K562 (cell line): ENCODE data around the gene SPATA2. TPM values are rescaled to one million over a fixed set of nuclear protein-coding genes. Genes with fewer than 3 reads are reported as not detected.

Source experiments
- BACH1 ChIP-seq: fragments of 200-800 bp; sonication (Bioruptor generic); IDR thresholded peaks from 2 replicates; pipeline ENCODE4 v1.6.1; 2016; ENCODE audit warnings: missing genetic modification characterization, missing compliant biosample characterization
- CBX8 ChIP-seq: fragments of 200-600 bp; sonication (generic); IDR thresholded peaks from 2 replicates; pipeline ENCODE4 v1.6.1; 2012; ENCODE audit warnings: borderline replicate concordance, mixed run types, low read depth, mild to moderate bottlenecking, moderate library complexity, mixed read lengths, low read length, control low read depth, inconsistent platforms; ENCODE audit not compliant: poor library complexity, severe bottlenecking; ENCODE audit errors: extremely low read depth
- CEBPB ChIP-seq: fragments of 450-650 bp; IDR thresholded peaks from 2 replicates; pipeline ENCODE4 v1.6.1; 2016; ENCODE audit warnings: missing genetic modification characterization, missing compliant biosample characterization
- CXXC5 ChIP-seq: fragments of 250-450 bp; sonication (Bioruptor Pico); IDR thresholded peaks from 2 replicates; pipeline ENCODE4 v1.8.0; 2022; ENCODE audit warnings: inconsistent platforms, mild to moderate bottlenecking, moderate library complexity
- ETV1 ChIP-seq: fragments of 450-650 bp; conservative IDR thresholded peaks from 2 replicates; pipeline ENCODE4 v1.6.1; 2016; ENCODE audit warnings: missing genetic modification characterization, control low read depth, low read depth, missing compliant biosample characterization
- HMG20A ChIP-seq: fragments of 450-650 bp; formaldehyde crosslinking; conservative IDR thresholded peaks from 2 replicates; pipeline ENCODE4 v1.4.0; 2020; ENCODE audit warnings: mild to moderate bottlenecking, mixed read lengths
- HNRNPK ChIP-seq: fragments of 200-400 bp; formaldehyde crosslinking; IDR thresholded peaks from one replicate; pipeline ENCODE4 v1.6.1; 2018; ENCODE audit warnings: mild to moderate bottlenecking, low read depth, low read length; ENCODE audit not compliant: poor library complexity, severe bottlenecking
- KDM2B ChIP-seq: fragments of 250-450 bp; sonication (Bioruptor Pico); IDR thresholded peaks from 2 replicates; pipeline ENCODE4 v1.8.0; 2021; ENCODE audit warnings: mild to moderate bottlenecking, moderate library complexity
- SREBF1 ChIP-seq: fragments of 150-350 bp; IDR thresholded peaks from 2 replicates; pipeline ENCODE4 v1.6.1; 2014; ENCODE audit warnings: antibody characterized with exemption, low read depth, low read length, borderline replicate concordance
- SRSF7 ChIP-seq: fragments of 200-400 bp; formaldehyde crosslinking; optimal IDR thresholded peaks from 2 replicates; pipeline ENCODE3; 2017; ENCODE audit warnings: mild to moderate bottlenecking, low read depth, low read length
- TAF1 ChIP-seq: IDR thresholded peaks from 2 replicates; pipeline ENCODE4 v1.6.1; 2011; ENCODE audit warnings: mild to moderate bottlenecking, low read length, moderate library complexity; ENCODE audit not compliant: insufficient read depth, control insufficient read depth, severe bottlenecking; ENCODE audit errors: extremely low read depth
- TCF7 ChIP-seq: sonication (generic); IDR thresholded peaks from 2 replicates; pipeline ENCODE4 v1.6.1; 2016; ENCODE audit warnings: antibody characterized with exemption, borderline replicate concordance
- ZNF121 ChIP-seq: sonication (generic); formaldehyde crosslinking; conservative IDR thresholded peaks from 2 replicates; pipeline ENCODE4 v1.8.0; 2022; ENCODE audit warnings: missing genetic modification reagents
- ZNF586 ChIP-seq: fragments of 450-650 bp; formaldehyde crosslinking; conservative IDR thresholded peaks from 2 replicates; pipeline ENCODE4 v1.4.0; 2020; ENCODE audit warnings: mild to moderate bottlenecking, moderate library complexity
- polyA plus RNA-seq, 8 experiments: library from polyadenylated mRNA; depleted of rRNA in 4 of 8; stranded (reverse) in 5 of 8; unstranded in 3 of 8; fragments of >200 nt; fragmentation: Nextera tagmentation in 2 of 8; fragmentation: Illumina TruSeq in 1 of 8; extraction: Ambion mirVana in 2 of 8; extraction: Trizol in 1 of 8; gene quantifications; 2 replicates each; pipeline versions ENCODE4 v1.2.1 to v1.2.3, GENCODE V29; 2011 to 2014; ENCODE audit warnings: inconsistent platforms in 1 of 8, missing spikeins in 1 of 8
- total RNA-seq, 7 experiments: library from RNA; depleted of rRNA in 6 of 7; stranded (reverse); fragments of >200 nt in 6 of 7; fragmentation: Illumina TruSeq in 2 of 7; extraction: Trizol in 2 of 7; gene quantifications; 2 replicates each; pipeline versions ENCODE4 v1.2.1 to v1.2.3, GENCODE V29; 2011 to 2021; ENCODE audit warnings: low replicate concordance in 1 of 7
- TF ChIP-seq, protein P1 (sequence below): fragments of 450-650 bp; IDR thresholded peaks from 2 replicates; pipeline ENCODE4 v1.7.0; 2016; ENCODE audit warnings: borderline replicate concordance
- TF ChIP-seq, protein P2 (sequence below), 2 experiments: fragments of 450-650 bp in 1 of 2; sonication (generic) in 1 of 2; formaldehyde crosslinking in 1 of 2; IDR thresholded peaks; 2 replicates each; pipeline versions ENCODE4 v1.7.1 to v1.9.0; 2016 to 2022; ENCODE audit warnings: inconsistent platforms in 1 of 2, mild to moderate bottlenecking in 1 of 2, missing genetic modification reagents in 1 of 2

The SPATA2 gene
- total and polyA plus RNA-seq, 9 of the 15 experiments (the other 6 are each of a cell fraction or from before 2014, with no cell fraction given), result 0.46 to 8.2 (median 2.7) TPM

DNA sequence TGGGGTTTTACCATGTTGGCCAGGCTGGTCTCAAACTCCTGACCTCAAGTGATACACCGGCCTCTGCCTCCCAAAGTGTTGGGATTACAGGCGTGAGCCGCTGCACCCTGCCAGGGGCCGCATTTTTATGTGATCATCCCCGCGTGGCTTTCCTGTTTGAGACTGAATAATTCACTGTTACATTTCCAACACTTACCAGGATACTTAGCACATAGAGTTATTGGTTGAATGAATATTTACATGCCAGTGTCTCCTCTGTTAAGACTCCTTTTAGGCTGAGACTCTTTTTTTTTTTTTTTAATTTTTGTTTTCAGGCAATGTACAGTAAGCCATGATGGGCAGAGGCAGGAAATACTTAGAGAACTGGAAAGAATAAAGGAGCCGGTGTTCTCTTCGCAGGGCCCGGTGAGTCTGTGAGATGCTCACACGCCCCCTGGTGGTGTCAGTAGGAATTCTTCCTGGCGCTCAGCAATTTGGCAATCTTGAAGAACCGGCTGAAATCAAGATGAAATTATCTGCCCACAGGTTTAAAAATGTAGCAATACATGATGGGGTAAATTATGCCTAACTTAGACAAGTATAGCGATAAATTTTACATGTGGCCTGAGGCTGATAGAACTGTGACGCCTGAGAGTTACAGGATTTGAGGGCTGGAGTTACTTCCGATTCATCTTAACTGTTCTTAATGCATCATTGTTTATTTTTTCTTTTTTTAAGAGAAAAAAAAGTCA, 13.2 kb upstream of the SPATA2 start (continued):
- TF ChIP-seq ZNF586 (CRISPR knock-in tag) (no peak), KDM2B (CRISPR knock-in tag) (no peak), SRSF7 (no peak), ETV1 (tag) (0 out of 2 replicates have a peak, but pooled peaks have one; percentile 26), ZNF121 (CRISPR knock-in tag) (no peak), CXXC5 (CRISPR knock-in tag) (0 out of 2 replicates have a peak, but pooled peaks have one; percentile 32), SREBF1 (no peak), TCF7 (no peak), HMG20A (CRISPR knock-in tag) (no peak), CBX8 (no peak), HNRNPK (no peak), CEBPB (tag) (peak; percentile 94), TAF1 (peak; percentile 21), BACH1 (no peak)
- TF ChIP-seq, protein P1, sequence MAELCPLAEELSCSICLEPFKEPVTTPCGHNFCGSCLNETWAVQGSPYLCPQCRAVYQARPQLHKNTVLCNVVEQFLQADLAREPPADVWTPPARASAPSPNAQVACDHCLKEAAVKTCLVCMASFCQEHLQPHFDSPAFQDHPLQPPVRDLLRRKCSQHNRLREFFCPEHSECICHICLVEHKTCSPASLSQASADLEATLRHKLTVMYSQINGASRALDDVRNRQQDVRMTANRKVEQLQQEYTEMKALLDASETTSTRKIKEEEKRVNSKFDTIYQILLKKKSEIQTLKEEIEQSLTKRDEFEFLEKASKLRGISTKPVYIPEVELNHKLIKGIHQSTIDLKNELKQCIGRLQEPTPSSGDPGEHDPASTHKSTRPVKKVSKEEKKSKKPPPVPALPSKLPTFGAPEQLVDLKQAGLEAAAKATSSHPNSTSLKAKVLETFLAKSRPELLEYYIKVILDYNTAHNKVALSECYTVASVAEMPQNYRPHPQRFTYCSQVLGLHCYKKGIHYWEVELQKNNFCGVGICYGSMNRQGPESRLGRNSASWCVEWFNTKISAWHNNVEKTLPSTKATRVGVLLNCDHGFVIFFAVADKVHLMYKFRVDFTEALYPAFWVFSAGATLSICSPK, result no peak
- TF ChIP-seq, protein P2, sequence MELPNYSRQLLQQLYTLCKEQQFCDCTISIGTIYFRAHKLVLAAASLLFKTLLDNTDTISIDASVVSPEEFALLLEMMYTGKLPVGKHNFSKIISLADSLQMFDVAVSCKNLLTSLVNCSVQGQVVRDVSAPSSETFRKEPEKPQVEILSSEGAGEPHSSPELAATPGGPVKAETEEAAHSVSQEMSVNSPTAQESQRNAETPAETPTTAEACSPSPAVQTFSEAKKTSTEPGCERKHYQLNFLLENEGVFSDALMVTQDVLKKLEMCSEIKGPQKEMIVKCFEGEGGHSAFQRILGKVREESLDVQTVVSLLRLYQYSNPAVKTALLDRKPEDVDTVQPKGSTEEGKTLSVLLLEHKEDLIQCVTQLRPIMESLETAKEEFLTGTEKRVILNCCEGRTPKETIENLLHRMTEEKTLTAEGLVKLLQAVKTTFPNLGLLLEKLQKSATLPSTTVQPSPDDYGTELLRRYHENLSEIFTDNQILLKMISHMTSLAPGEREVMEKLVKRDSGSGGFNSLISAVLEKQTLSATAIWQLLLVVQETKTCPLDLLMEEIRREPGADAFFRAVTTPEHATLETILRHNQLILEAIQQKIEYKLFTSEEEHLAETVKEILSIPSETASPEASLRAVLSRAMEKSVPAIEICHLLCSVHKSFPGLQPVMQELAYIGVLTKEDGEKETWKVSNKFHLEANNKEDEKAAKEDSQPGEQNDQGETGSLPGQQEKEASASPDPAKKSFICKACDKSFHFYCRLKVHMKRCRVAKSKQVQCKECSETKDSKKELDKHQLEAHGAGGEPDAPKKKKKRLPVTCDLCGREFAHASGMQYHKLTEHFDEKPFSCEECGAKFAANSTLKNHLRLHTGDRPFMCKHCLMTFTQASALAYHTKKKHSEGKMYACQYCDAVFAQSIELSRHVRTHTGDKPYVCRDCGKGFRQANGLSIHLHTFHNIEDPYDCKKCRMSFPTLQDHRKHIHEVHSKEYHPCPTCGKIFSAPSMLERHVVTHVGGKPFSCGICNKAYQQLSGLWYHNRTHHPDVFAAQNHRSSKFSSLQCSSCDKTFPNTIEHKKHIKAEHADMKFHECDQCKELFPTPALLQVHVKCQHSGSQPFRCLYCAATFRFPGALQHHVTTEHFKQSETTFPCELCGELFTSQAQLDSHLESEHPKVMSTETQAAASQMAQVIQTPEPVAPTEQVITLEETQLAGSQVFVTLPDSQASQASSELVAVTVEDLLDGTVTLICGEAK (IDR thresholded peaks at IDR 0.05), result 0 out of 2 replicates have a peak, but pooled peaks have one; percentile 16
- TF ChIP-seq, protein P2 (CRISPR knock-in tag; IDR thresholded peaks at IDR 0.05), result no peak
